Epithelial cell of esophagus (primary cell): ENCODE data around the gene FAM3D.

Source experiments
- DNase-seq: peaks from one replicate; pipeline ENCODE4 v3.0.0; 2010; ENCODE audit warnings: low read depth
- H3K4me3 ChIP-seq: 2 replicates; pipeline ENCODE4 v1.5.1; 2011; ENCODE audit warnings: mild to moderate bottlenecking, low read length, control low read depth
- CTCF ChIP-seq: IDR thresholded peaks from 2 replicates; pipeline ENCODE4 v1.5.1; 2011; ENCODE audit warnings: low read depth, mild to moderate bottlenecking, low read length, control low read depth, inconsistent platforms; ENCODE audit not compliant: insufficient read depth; ENCODE audit errors: missing control alignments

FAM3D gene

GRCh38 chr3:58586776-58587192, 79.8 kb downstream of the FAM3D start:
- no peak for DNase-seq
- no peak for TF ChIP-seq CTCF
- H3K4me3 ChIP-seq = no peak overlapping the region

- TF ChIP-seq CTCF = no peak
- H3K4me3 ChIP-seq = no peak overlapping the region
- no peak for DNase-seq
Observed at GRCh38 chr3:58585994-58586393, 80.6 kb downstream of the FAM3D start.

- H3K4me3 ChIP-seq = peak overlapping the region; percentile 54
- DNase-seq = peak; percentile 68
Observed at GRCh38 chr3:58585005-58585786, 81.4 kb downstream of the FAM3D start.

GRCh38 chr3:58584690-58585004, 81.9 kb downstream of the FAM3D start:
- DNase-seq = no peak
- H3K4me3 ChIP-seq = peak overlapping the region; percentile 54
- no peak for TF ChIP-seq CTCF

More at GRCh38 chr3:58585005-58585786, 81.4 kb downstream of the FAM3D start:
- TF ChIP-seq CTCF = peak; percentile 67
